ENCODE results near the gene EID1.
"Not testable (repeated sequence)": the region's sequence is repeated elsewhere in the genome, so short reads cannot be mapped to it uniquely, and the experiment has no call there.

EID1 gene

DNA sequence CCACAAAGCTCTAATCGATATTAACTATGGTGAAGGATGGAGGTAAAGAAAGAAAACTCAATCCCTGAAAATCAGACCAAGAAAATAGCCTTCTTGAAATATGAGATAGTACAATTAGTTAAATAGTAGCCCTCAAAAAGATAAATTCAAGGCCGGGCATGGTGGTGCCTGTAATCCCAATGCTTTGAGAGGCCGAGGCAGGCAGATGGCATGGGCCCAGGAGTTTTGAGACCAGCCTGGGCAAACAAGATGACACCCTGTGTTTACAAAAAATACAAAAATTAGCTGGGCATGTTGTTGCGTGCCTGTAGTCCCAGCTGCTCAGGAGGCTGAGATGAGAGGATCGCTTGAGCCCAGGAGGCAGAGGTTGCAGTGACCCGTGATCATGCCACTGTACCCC is 35.4 kb upstream of the EID1 start:
- Histone ChIP-seq H3K36me3 (ENCODE audit: control insufficient read depth in 4 of 4, insufficient read depth in 4 of 4, low read length in 3 of 4) (no peaks in the 10 kb centered on the region), H3K27ac (ENCODE audit: insufficient read depth in 1 of 2, low read depth in 1 of 2, low read length in 2 of 2, poor library complexity in 1 of 2, severe bottlenecking in 2 of 2) (no peak overlapping the region), H3K4me1 (ENCODE audit: control extremely low read depth in 1 of 4, control insufficient read depth in 4 of 4, insufficient read depth in 4 of 4, low read length in 3 of 4) (no peaks in the 10 kb centered on the region), H3K27me3 (replicated peaks in 2 of 5; ENCODE audit: control insufficient read depth in 4 of 5, insufficient read depth in 5 of 5, low read length in 4 of 5) (no peaks in the 10 kb centered on the region), H3K4me3 (ENCODE audit: control insufficient read depth in 1 of 7, extremely low read depth in 1 of 7, insufficient read depth in 4 of 7, low read depth in 2 of 7, low read length in 6 of 7) (no peak overlapping the region), H3K9me3 (ENCODE audit: control extremely low read depth in 1 of 5, control insufficient read depth in 4 of 5, insufficient read depth in 2 of 5, low read depth in 1 of 5, low read length in 4 of 5) (no peaks in the 10 kb centered on the region)
- no peak for DNase-seq
- WGBS (ENCODE audit: insufficient coverage) = 96% methylated on average over 5 of the region's 6 CpGs
- POLR2A ChIA-PET = no interaction called here
- CTCF ChIA-PET = no interaction called here

GRCh38 chr15:48845123-48845522 is 32.8 kb upstream of the EID1 start:
- no peaks in the 10 kb centered on the region for H3K4me1 ChIP-seq (ENCODE audit: control extremely low read depth in 1 of 4, control insufficient read depth in 4 of 4, insufficient read depth in 4 of 4, low read length in 3 of 4)
- no peaks in the 10 kb centered on the region for H3K27me3 ChIP-seq (replicated peaks in 2 of 5; ENCODE audit: control insufficient read depth in 4 of 5, insufficient read depth in 5 of 5, low read length in 4 of 5)
- H3K4me3 ChIP-seq (ENCODE audit: control insufficient read depth in 1 of 7, extremely low read depth in 1 of 7, insufficient read depth in 4 of 7, low read depth in 2 of 7, low read length in 6 of 7) = no peak overlapping the region
- DNase-seq = no peak
- no peak overlapping the region for H3K27ac ChIP-seq (ENCODE audit: insufficient read depth in 1 of 2, low read depth in 1 of 2, low read length in 2 of 2, poor library complexity in 1 of 2, severe bottlenecking in 2 of 2)
- no peaks in the 10 kb centered on the region for H3K36me3 ChIP-seq (ENCODE audit: control insufficient read depth in 4 of 4, insufficient read depth in 4 of 4, low read length in 3 of 4)
- no CpG with 5 or more reads among the region's 1 CpG for WGBS (ENCODE audit: insufficient coverage)
- H3K9me3 ChIP-seq (ENCODE audit: control extremely low read depth in 1 of 5, control insufficient read depth in 4 of 5, insufficient read depth in 2 of 5, low read depth in 1 of 5, low read length in 4 of 5) = no peaks in the 10 kb centered on the region
- ChIA-PET POLR2A (no interaction called here), CTCF (no interaction called here)

DNA sequence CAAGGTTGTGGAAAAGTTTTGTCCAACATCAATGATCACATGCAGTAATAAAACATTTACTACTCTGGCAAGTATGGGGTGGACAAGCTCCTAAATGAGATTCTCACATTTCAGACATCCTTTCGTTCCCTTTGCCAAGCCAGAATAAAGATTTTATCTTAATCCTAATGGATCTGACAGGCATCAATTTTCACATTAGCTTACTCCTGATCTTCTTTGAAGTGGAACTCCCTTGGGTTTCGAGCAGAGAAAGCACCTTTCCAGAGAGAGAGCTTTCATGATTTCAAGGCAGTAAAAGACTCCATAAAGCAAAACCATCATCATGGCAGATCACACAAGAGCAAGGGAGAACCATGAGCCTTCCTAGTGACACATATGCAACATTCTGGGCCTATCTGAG is 27.3 kb upstream of the EID1 start:
- CTCF ChIA-PET = no interaction called here
- Histone ChIP-seq H3K4me1 (ENCODE audit: control extremely low read depth in 1 of 4, control insufficient read depth in 4 of 4, insufficient read depth in 4 of 4, low read length in 3 of 4) (peaks cover 0 to 2% (median 0%) of the 10 kb centered on the region in 4 experiments), H3K4me3 (ENCODE audit: control insufficient read depth in 1 of 7, extremely low read depth in 1 of 7, insufficient read depth in 4 of 7, low read depth in 2 of 7, low read length in 6 of 7) (no peak overlapping the region), H3K9me3 (ENCODE audit: control extremely low read depth in 1 of 5, control insufficient read depth in 4 of 5, insufficient read depth in 2 of 5, low read depth in 1 of 5, low read length in 4 of 5) (no peaks in the 10 kb centered on the region), H3K27me3 (replicated peaks in 2 of 5; ENCODE audit: control insufficient read depth in 4 of 5, insufficient read depth in 5 of 5, low read length in 4 of 5) (no peaks in the 10 kb centered on the region), H3K27ac (ENCODE audit: insufficient read depth in 1 of 2, low read depth in 1 of 2, low read length in 2 of 2, poor library complexity in 1 of 2, severe bottlenecking in 2 of 2) (no peak overlapping the region), H3K36me3 (ENCODE audit: control insufficient read depth in 4 of 4, insufficient read depth in 4 of 4, low read length in 3 of 4) (no peaks in the 10 kb centered on the region)
- WGBS (ENCODE audit: insufficient coverage) = 100% methylated on average over 2 of the region's 2 CpGs
- DNase-seq = no peak
- POLR2A ChIA-PET = no interaction called here

GRCh38 chr15:48851956-48852355 is 26.0 kb upstream of the EID1 start:
- Histone ChIP-seq H3K36me3 (ENCODE audit: control insufficient read depth in 4 of 4, insufficient read depth in 4 of 4, low read length in 3 of 4) (no peaks in the 10 kb centered on the region), H3K27me3 (replicated peaks in 2 of 5; ENCODE audit: control insufficient read depth in 4 of 5, insufficient read depth in 5 of 5, low read length in 4 of 5) (no peaks in the 10 kb centered on the region), H3K9me3 (ENCODE audit: control extremely low read depth in 1 of 5, control insufficient read depth in 4 of 5, insufficient read depth in 2 of 5, low read depth in 1 of 5, low read length in 4 of 5) (no peaks in the 10 kb centered on the region), H3K4me1 (ENCODE audit: control extremely low read depth in 1 of 4, control insufficient read depth in 4 of 4, insufficient read depth in 4 of 4, low read length in 3 of 4) (peaks cover 0 to 2% (median 0%) of the 10 kb centered on the region in 4 experiments), H3K4me3 (ENCODE audit: control insufficient read depth in 1 of 7, extremely low read depth in 1 of 7, insufficient read depth in 4 of 7, low read depth in 2 of 7, low read length in 6 of 7) (no peak overlapping the region), H3K27ac (ENCODE audit: insufficient read depth in 1 of 2, low read depth in 1 of 2, low read length in 2 of 2, poor library complexity in 1 of 2, severe bottlenecking in 2 of 2) (no peak overlapping the region)
- CTCF ChIA-PET = no interaction called here
- no peak for DNase-seq
- POLR2A ChIA-PET = no interaction called here

- DNase-seq; H3K4me3 ChIP-seq (ENCODE audit: control insufficient read depth in 1 of 7, extremely low read depth in 1 of 7, insufficient read depth in 4 of 7, low read depth in 2 of 7, low read length in 6 of 7); H3K27ac ChIP-seq (ENCODE audit: insufficient read depth in 1 of 2, low read depth in 1 of 2, low read length in 2 of 2, poor library complexity in 1 of 2, severe bottlenecking in 2 of 2); H3K9me3 ChIP-seq (ENCODE audit: control extremely low read depth in 1 of 5, control insufficient read depth in 4 of 5, insufficient read depth in 2 of 5, low read depth in 1 of 5, low read length in 4 of 5); H3K36me3 ChIP-seq (ENCODE audit: control insufficient read depth in 4 of 4, insufficient read depth in 4 of 4, low read length in 3 of 4); H3K27me3 ChIP-seq (replicated peaks in 2 of 5; ENCODE audit: control insufficient read depth in 4 of 5, insufficient read depth in 5 of 5, low read length in 4 of 5); CTCF ChIA-PET; POLR2A ChIA-PET: not testable (repeated sequence)
- peaks cover 2 to 19% (median 10%) of the 10 kb centered on the region in 4 experiments for H3K4me1 ChIP-seq (ENCODE audit: control extremely low read depth in 1 of 4, control insufficient read depth in 4 of 4, insufficient read depth in 4 of 4, low read length in 3 of 4)
- WGBS (ENCODE audit: insufficient coverage) = no CpG with 5 or more reads among the region's 3 CpGs
These were observed 23.5 kb upstream of the EID1 start for GRCh38 chr15:48854434-48854833.

DNA sequence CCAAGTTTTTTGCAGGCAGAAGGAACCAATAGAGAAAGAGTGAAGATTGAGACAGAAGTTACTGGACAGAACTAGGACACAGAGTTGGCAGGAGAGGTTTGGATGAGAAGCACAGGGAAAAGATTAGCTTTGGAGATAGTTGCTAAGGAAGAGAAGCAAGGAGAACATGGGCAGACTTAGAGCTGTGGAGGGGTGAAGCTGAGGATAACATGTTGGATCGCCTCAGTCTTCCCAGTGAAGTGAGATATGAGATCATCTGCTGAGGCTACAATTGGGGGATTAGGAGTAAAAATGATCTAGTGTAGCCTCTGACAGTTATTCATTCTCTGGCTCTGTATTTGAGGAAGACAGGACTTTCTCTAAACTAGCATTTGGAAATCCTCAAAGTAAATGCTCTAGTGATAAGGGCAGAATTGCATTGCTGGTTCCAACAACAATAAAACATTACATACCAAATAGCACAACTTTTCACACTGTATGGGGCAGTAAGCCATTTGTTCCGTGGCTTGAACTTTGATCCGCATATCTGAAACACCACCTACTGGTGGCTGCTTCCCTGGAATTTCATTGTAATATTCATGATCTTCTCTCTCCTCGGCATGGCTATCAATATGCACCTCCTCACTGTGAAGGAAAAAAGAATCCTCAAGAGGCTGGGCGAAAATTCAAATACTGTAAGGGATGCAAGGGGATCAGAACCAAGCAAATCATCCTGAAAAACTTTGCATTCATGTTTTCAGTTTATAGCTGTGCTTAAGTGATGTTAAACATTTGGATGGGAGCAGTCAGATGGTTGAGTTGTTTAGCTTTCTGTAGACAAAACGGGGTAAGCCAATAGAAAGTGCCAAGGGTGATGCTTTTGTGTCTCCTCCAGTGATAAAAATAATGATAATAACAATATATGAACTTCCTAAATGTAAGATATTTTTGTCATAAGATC is 22.2 kb upstream of the EID1 start:
- Histone ChIP-seq H3K9me3 (ENCODE audit: control extremely low read depth in 1 of 5, control insufficient read depth in 4 of 5, insufficient read depth in 2 of 5, low read depth in 1 of 5, low read length in 4 of 5) (no peaks in the 10 kb centered on the region), H3K27ac (ENCODE audit: insufficient read depth in 1 of 2, low read depth in 1 of 2, low read length in 2 of 2, poor library complexity in 1 of 2, severe bottlenecking in 2 of 2) (no peak overlapping the region), H3K27me3 (replicated peaks in 2 of 5; ENCODE audit: control insufficient read depth in 4 of 5, insufficient read depth in 5 of 5, low read length in 4 of 5) (no peaks in the 10 kb centered on the region), H3K4me3 (ENCODE audit: control insufficient read depth in 1 of 7, extremely low read depth in 1 of 7, insufficient read depth in 4 of 7, low read depth in 2 of 7, low read length in 6 of 7) (no peak overlapping the region), H3K36me3 (ENCODE audit: control insufficient read depth in 4 of 4, insufficient read depth in 4 of 4, low read length in 3 of 4) (no peaks in the 10 kb centered on the region), H3K4me1 (ENCODE audit: control extremely low read depth in 1 of 4, control insufficient read depth in 4 of 4, insufficient read depth in 4 of 4, low read length in 3 of 4) (peaks cover 2 to 21% (median 10%) of the 10 kb centered on the region in 4 experiments)
- POLR2A ChIA-PET = no interaction called here
- WGBS (ENCODE audit: insufficient coverage) = 58% methylated on average over 3 of the region's 6 CpGs
- CTCF ChIA-PET = interaction anchor here (0.9 to 1.1 kb wide), 2 partner anchors 494 to 497 kb away, joined by 3 read pairs; no protein-coding TSS in a partner anchor
- peak; percentile 24 to 28 (median 25) for DNase-seq

- CTCF ChIA-PET = interaction anchor here (1.3 kb wide), 1 partner anchor 55 kb away, joined by 3 read pairs; no protein-coding TSS in a partner anchor
- Histone ChIP-seq H3K27ac (ENCODE audit: insufficient read depth in 1 of 2, low read depth in 1 of 2, low read length in 2 of 2, poor library complexity in 1 of 2, severe bottlenecking in 2 of 2) (no peak overlapping the region), H3K4me3 (ENCODE audit: control insufficient read depth in 1 of 7, extremely low read depth in 1 of 7, insufficient read depth in 4 of 7, low read depth in 2 of 7, low read length in 6 of 7) (no peak overlapping the region), H3K4me1 (ENCODE audit: control extremely low read depth in 1 of 4, control insufficient read depth in 4 of 4, insufficient read depth in 4 of 4, low read length in 3 of 4) (peaks cover 2 to 21% (median 10%) of the 10 kb centered on the region in 4 experiments), H3K36me3 (ENCODE audit: control insufficient read depth in 4 of 4, insufficient read depth in 4 of 4, low read length in 3 of 4) (no peaks in the 10 kb centered on the region), H3K27me3 (replicated peaks in 2 of 5; ENCODE audit: control insufficient read depth in 4 of 5, insufficient read depth in 5 of 5, low read length in 4 of 5) (no peaks in the 10 kb centered on the region), H3K9me3 (ENCODE audit: control extremely low read depth in 1 of 5, control insufficient read depth in 4 of 5, insufficient read depth in 2 of 5, low read depth in 1 of 5, low read length in 4 of 5) (no peaks in the 10 kb centered on the region)
- 100% methylated on average over 1 of the region's 2 CpGs for WGBS (ENCODE audit: insufficient coverage)
- POLR2A ChIA-PET = no interaction called here
- no peak for DNase-seq
These were observed 21.0 kb upstream of the EID1 start for GRCh38 chr15:48856942-48857341.

Data from common myeloid progenitor, CD34-positive (primary cell).